Fibroblast of pulmonary artery (primary cell): ENCODE data around the gene RGS9.

Source experiments
- DNase-seq: peaks from one replicate; pipeline ENCODE4 v3.0.0-alpha.2; 2010; ENCODE audit warnings: low read depth
- H3K4me3 ChIP-seq: replicated peaks from 2 replicates; pipeline ENCODE4 v1.5.1; 2011; ENCODE audit warnings: low read depth, mild to moderate bottlenecking, control low read depth, low read length, moderate library complexity
- TF ChIP-seq, protein P1 (sequence below): IDR thresholded peaks from 2 replicates; pipeline ENCODE4 v1.5.1; 2011; ENCODE audit warnings: mild to moderate bottlenecking, control low read depth, low read length, inconsistent platforms; ENCODE audit errors: missing control alignments

Gene RGS9

DNA sequence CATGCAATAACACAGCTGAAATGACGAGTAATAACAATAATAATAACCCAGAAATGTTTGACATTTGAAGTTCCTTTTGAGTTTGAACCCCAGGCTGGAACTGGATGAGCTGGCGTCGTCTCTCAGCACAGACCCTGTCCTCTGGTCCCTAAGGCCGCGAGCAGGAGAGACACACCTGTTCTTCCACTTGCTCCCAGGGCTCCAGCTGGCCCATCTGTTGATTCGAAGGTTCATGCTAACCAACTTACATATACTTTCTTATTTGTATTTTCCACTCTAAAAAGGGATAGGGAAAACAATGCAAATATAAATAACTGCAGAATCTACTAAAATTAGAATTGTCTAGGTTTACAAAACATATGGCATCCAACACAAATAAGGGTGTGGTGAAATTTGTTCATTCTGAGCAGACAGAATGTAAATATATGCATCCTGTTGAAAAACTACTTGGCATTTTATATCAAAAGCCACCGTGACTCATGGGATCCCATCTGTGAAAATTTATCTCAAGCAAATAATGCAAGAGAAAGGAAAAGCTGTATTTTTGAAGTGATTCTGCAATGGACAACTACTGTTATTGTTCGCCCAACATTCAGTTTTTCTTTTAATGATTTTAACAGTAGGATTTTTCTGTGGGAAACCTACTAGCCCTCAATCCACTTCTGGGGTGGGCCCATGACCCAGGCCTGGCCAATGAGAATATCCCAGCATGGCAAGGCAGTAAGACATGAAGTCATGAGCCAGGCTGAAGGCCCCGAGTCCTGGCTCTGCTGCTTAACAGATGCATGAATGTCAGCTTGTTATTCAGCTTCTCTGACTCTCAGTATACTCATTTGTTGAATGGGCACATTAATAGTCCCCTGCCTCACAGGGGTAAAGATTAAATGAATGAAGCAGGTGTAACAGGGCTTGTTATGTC lies 13.2 kb upstream of the RGS9 start:
- DNase-seq, result peak; percentile 56
- TF ChIP-seq, protein P1, sequence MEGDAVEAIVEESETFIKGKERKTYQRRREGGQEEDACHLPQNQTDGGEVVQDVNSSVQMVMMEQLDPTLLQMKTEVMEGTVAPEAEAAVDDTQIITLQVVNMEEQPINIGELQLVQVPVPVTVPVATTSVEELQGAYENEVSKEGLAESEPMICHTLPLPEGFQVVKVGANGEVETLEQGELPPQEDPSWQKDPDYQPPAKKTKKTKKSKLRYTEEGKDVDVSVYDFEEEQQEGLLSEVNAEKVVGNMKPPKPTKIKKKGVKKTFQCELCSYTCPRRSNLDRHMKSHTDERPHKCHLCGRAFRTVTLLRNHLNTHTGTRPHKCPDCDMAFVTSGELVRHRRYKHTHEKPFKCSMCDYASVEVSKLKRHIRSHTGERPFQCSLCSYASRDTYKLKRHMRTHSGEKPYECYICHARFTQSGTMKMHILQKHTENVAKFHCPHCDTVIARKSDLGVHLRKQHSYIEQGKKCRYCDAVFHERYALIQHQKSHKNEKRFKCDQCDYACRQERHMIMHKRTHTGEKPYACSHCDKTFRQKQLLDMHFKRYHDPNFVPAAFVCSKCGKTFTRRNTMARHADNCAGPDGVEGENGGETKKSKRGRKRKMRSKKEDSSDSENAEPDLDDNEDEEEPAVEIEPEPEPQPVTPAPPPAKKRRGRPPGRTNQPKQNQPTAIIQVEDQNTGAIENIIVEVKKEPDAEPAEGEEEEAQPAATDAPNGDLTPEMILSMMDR, result no peak
- no peak overlapping the region for H3K4me3 ChIP-seq

DNA sequence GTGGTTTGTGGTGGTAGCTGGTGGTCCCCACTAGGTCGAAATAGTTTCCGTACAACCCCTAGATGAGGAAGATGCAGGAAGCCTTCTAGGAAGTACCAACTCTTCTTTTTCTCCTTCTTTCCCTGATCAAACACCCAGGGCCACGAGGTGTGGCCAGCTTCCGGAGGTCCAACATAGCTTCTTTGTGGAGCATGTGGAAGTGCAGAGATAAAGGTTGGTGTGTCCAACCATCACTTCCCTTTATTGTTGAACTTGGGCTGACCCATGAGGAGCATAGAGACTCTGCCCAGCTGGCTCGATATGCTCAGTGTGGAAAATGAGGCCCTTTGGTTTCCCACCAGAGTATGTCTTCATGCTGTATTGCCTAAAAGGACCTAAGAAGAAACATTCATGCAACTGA lies 6.3 kb upstream of the RGS9 start:
- TF ChIP-seq, protein P1, result no peak
- H3K4me3 ChIP-seq, result no peak overlapping the region
- DNase-seq, result no peak

DNA sequence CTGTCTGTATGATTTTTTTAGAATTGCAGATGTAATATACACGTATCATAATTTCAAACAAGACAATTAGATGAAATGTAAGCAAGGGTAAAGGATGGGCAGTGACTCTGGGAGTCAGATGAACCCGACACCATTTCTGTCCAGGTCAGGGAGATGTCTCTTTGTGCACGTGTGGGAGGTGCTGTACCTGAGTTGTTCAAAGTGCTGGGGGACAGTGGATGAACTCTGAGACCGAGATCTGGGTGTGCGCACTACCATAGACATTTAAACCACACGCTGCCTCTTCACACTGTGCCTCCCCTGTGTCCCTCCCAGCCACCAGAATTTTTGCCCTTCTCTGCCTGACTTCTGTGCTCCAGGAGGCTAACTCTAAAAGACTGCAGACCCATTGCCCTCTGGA lies 5.9 kb upstream of the RGS9 start:
- H3K4me3 ChIP-seq, result no peak overlapping the region
- no peak for DNase-seq
- TF ChIP-seq, protein P1, result no peak

DNA sequence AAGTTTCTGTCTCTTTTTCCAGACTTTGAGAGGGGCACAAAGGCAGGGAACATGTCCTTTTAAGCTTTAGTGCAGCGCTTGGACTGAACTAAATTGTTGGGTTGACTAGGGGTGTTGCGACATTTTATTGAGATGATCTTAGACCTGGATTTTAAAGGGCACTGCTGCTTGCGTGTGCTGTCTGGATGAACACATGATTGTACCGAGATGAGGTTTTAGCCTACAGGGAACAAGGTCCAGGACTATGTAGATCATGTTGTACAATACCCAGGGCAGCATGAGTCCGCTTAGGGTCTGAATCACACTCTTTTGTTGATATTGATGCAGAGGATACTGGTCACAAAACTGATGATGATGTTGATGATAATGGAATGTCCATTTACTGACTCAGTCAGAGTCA lies 5.2 kb upstream of the RGS9 start:
- H3K4me3 ChIP-seq, result no peak overlapping the region
- TF ChIP-seq, protein P1, result no peak
- DNase-seq, result no peak

DNA sequence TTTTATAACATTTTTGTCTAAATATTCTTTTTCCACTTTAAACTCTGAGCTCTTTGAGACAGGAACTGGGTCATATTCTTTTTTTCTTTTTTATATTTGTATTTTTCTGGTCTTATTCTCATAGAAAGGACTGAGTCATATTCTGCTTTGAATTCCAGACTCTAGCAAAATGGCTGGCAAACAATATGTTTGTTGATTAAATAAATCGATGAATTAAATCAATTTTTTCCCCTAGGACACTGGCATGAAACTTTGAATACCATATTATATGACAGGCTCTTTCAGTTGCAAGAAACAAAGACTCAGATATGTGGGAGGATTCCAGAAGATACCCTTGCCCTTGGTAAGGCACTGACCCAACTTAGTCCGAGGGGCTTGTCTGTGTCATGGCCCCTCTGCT lies 3.1 kb upstream of the RGS9 start:
- TF ChIP-seq, protein P1, result no peak
- no peak overlapping the region for H3K4me3 ChIP-seq
- no peak for DNase-seq

DNA sequence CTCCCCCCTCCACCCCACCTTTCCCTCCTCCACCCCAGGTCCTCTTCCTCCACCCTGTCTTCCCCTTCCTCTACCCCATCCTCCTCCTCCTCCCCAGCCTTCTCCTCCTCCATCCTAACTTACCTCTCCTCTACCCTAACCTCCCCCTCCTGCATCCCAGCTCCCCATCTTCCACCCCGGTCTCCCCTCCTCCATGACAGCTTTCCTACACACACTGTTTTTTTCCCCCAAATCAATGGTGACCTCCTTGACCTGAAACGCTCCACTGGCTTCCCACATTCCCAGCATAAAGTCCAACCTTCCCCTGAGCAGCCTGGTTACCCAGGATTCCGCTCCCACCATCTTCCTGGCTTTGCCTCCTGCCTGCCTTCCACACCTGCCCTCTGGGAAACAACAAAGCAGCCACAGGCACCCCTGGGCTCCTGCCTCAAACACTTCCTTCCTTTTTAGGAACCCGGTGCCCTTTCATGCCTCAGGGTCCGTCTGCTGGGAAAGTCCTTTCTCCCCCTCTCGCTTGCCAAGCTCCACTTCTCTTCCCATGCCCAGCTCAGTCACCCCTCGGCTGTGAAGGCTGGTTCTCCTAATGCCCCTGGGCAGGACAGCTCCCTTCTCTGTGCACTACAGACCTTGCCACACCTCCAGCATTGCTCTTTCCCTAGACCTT lies 2.1 kb downstream of the RGS9 start:
- TF ChIP-seq, protein P1, result no peak
- no peak for DNase-seq

DNA sequence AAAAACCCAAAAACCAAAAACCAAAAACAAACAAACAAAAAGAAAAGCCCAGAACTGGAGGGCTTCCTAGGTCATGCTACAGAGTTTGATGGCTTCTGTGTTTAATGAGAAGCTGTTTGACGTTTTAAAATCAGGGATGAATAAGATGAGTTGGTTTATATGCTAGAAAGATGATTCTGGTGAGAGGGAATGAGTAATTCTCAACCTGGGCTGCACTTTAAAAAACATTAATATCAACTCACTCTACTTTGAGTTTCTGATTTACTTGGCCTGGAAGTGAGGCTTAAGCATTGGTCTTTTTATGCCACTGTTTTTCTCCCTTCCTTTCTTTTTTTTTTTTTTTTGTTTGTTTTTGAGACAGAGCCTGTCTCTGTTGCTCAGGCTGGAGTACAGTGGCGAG lies 5.1 kb downstream of the RGS9 start:
- TF ChIP-seq, protein P1, result no peak
- no peak for DNase-seq

More for the DNA sequence above, 2.1 kb downstream of the RGS9 start:
- no peak overlapping the region for H3K4me3 ChIP-seq

More for the DNA sequence above, 5.1 kb downstream of the RGS9 start:
- no peak overlapping the region for H3K4me3 ChIP-seq
